NCI-H1092 treated with DMSO at 0.1 percent for 48 hours (cell line): ENCODE results near the gene TOGARAM1.

ENCODE experiments used
- DNase-seq: peaks from one replicate; lab custom pipeline; 2025; lab: John Stamatoyannopoulos, UW

The TOGARAM1 gene

DNA sequence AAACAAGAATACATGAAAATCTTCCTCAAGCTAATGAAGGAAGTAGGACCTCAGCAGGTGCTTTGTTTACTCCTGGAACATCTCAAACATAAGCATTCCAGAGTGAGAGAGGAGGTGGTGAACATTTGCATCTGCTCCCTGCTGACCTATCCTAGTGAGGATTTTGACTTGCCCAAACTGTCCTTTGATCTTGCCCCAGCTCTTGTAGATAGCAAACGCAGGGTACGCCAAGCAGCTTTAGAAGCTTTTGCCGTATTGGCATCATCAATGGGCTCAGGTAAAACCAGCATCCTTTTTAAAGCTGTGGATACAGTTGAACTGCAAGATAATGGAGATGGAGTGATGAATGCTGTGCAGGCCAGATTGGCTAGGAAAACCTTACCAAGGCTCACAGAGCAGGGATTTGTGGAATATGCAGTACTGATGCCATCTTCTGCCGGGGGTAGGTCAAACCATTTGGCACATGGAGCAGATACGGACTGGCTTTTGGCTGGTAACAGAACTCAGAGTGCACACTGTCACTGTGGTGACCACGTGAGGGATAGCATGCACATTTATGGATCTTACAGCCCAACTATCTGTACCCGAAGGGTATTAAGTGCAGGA lies 1.9 kb downstream of the TOGARAM1 start:
- peak; percentile 21 for DNase-seq

DNA sequence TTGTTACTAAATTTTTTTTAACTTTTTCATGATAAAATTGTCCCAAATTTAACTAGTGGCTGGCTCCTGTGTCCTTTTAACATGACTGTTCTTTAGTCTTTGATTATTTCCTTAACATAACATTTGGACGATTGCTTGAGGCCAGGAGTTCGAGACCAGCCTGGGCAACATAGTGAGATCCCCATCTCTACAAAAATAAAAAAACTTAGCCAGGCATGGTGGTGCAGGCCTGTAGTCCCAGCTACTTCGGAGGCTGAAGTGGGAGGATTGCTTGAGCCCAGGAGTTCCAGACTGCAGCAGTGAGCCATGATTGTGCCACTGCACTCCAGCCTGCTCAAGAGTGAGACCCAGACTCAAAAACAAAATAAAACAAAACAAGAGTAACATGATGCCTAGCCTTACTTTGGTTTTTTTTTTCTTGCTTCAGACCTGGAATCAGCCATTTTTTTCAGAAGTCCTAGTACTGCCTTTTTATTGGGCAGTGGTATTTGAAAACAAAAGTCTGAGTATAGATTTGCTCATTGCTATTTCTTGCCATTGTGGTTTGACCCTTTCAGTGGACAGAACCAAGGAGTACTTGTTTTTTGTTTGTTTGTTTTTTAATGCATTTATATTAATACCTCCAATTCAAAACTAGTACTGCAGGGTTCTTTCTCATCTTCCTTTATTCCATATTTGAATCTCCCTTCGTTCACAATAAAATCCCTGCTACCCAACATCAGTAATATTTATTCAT lies 4.8 kb downstream of the TOGARAM1 start:
- DNase-seq = no peak

DNA sequence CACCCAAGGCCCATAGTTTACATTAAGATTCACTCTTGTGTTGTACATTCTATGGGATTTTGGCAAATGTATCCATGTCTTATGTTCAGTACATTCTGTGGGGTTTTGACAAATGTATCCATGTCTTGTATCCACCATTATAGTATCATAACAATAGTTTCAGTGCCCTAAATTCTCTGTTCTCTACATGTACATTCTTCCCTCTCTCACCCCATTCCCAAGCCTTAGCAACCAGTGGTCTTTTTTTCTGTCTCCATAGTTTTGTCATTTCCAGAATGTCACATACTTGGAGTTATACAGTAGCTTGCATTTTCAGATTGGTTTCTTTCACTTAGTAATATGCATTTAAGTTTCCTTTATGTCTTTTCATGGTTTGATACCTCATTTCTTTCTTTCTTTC lies 6.7 kb downstream of the TOGARAM1 start:
- no peak for DNase-seq

DNA sequence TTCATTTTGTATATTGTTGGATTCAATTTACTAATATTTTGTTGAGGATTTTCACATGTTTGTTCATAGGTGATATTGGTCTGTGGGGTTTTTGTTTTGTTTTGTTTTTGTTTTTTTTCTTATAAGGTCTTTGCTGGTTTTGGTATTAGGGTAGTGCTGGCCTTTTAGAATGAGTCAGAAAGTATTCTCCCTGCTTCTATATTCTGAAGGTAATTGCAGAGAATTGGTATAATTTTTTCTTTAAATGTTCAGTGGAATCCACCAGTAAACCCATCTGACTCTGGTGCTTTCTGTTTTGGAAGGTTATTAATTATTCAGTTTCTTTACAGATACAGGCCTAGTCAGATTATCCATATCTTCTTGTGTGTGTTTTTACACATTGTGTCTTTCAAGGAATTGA lies 8.9 kb downstream of the TOGARAM1 start:
- DNase-seq = no peak

DNA sequence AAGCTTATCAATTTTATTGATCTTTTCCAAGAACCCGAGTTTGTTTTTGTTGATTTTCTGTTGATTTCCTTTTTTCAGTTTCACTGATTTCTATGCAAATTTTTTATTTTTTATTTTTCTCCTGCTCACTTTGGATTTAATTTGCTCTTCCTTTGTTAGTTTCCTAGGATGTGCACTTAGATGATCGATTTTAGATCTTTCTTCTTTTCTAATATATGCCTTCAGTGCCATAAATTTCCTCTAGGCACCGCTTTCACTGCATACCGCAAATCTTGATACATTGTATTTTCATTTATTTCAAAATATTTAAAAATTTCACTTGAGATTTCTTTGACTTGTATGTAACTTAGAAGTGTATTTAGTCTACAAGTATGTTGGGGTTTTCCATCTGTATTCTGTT lies 9.5 kb downstream of the TOGARAM1 start:
- DNase-seq = no peak

DNA sequence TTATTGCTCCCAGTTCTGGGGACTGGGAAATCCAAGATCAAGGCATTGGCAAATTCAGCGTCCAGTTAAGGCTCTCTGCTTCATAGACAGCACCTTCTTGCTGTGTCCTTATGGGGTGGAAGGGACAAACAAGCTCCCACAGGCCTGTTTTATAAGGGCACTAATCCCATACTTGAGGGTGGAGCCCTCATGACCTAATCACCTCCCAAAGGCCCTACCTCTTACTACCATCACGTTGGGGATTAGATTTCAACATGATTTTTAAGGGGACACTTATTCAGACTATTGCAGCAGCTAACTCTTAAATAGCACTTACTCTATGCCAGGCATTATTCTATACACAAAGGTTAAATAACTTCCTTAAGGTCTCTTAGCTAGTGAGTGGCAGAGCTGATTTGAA lies 17.3 kb downstream of the TOGARAM1 start:
- no peak for DNase-seq

DNA sequence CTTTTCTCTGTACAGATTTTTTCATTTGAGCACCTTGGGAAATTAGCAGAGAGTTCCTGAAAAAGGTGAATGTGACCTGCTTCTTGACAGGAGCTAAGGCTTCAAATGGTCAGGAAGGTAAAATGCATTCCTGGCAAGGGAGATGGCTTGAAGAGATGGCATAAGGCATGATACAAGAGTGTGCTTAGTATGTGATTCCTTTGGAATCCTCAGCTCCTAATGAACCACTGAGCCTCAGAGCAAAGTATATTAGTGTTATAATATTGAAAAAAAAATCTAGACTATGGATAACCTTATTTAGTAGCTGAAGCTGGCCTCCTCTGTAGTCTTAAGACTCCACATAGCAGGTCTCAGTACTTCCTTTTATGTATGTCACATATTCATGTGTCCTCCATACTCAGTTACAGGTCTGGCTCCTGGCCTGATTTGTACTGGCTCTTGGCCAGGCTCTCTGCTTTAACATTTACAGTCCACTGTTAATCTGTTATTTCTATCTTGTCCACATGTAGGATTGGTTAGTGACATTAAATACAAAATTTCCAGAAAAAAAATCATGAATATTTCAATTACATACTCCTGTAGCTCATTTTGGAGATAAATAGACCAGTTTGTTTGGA lies 17.9 kb downstream of the TOGARAM1 start:
- peak; percentile 46 for DNase-seq

DNA sequence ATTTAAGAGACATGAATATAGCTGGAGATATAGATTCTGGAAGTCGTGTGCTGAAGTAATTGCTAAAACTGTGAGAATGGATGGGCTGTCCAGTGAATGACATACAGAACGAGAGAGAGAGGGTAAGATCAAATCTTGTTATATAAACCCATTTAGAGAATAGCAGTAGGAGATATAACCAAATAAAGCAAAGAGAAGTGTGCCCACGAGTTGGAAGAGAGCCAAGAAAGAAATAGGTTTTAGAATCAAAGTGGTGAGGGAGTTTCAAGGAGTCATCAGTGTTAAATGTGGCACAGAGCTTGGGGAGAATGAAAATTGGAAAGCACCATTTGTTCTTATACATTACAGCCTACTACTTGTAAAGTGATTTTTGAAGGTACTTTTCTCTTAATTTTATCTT lies 19.2 kb downstream of the TOGARAM1 start:
- DNase-seq = no peak

DNA sequence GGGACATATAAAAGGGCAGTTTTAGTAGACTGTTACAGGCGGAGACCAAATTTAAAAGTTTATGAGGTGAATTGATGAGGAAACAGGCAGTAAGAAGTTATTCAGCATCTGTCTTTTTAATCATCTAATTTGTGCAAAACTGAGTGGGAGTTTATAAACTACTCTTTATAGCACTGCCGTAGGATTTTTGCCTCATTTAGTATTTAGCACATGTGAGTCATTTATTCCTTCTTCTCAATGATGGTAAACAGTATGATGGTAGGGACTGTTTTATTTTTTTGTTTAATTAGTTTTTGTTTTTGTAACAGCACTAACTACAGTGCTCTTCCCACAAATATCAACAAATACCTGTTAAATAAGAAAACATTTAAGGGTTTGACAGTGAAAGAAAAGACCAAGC lies 20.6 kb downstream of the TOGARAM1 start:
- DNase-seq = no peak

DNA sequence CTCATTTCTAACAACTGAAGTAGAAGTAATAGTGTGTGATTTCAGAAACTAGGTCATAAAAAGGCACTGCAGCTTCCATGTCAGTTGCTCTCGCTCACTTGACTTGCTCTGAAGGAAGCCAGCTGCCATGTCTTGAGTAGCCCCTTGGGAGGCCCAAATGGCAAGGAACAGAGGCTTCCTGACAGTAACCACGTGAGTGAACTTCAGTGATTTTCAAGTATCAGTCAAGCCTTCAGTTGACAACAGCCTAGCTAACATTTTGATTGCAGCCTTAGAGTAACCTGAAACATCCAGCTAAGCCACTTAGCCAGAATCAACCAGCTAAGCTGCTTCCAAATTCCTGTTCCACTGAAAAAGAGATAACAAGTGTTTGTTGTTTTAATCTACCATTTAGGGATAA lies 26.7 kb downstream of the TOGARAM1 start:
- no peak for DNase-seq

DNA sequence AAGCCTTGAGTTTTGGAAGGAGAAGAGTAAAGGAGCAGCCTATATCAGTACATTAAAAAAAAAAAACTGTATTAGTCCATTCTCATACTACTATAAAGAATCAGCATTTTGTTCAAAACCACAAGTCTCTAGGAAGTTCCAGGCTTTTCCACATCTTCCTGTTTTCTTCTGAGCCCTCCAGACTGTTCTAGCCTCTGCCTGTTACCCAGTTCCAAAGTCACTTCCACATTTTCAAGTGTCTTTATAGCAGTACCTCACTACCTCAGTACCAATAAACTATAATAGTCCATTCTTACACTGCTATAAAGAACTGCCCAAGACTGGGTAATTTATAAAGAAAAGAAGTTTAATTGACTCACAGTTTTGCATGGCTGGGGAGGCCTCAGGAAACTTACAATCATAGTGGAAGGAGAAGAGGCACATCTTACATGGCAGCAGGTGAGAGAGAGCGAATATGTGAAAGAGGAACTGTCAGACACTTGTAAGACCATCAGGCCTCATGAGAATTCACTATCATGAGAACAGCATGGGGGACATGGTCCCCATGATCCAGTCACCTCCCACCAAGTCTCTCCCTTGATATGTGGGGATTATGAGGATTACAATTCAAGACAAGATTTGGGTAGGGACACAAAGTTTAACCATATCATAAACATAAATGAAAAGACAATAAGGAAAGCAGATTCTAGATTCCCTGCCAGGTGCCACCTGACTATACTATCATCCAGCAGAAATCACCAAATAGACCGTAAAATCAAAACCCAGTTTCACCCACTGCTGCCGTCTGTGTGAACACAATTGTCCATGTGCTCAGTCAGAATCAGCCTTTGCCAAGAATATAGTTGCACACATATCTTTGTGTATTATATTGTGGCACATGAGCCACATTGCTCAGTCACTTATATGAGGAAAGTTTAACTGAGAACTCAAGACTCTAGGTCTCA lies 27.8 kb downstream of the TOGARAM1 start:
- DNase-seq = no peak

DNA sequence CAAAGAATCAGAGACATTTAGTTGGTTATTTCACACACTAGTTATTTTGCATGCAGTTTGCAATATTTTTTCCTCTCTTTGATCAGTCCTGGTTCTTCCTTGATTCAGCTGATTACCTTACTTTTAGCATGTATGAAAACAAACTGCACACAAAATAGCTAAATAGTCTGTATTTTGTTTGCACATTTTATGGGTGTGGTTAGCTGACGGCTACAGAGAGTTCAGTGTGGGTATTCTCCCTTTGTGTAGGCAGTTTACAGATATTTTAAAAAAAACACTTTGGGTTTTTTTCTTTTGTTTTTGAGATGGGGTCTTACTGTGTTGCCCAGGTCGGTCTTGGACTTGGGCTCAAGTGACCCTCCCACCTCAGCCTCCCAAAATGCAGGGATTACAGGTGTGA lies 28.5 kb downstream of the TOGARAM1 start:
- DNase-seq = no peak

DNA sequence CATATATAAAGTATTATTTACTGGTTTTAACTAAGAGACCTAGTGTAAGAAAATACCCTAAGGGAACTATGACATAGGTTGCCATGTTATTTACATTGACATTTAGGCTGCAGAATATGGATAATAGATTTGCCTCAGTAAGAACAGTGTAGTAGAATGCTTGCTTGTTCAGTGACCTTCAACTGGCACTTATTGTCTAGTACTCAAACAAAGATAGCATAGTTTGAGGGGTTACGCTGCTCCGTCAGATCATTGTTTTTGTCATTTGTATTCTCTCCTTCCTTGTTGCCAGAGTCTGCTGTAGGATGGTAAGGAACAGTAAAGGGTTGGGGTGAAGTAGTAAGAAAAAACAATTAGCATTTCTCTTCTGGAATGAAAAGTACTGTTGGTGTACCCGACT lies 33.2 kb downstream of the TOGARAM1 start:
- no peak for DNase-seq

DNA sequence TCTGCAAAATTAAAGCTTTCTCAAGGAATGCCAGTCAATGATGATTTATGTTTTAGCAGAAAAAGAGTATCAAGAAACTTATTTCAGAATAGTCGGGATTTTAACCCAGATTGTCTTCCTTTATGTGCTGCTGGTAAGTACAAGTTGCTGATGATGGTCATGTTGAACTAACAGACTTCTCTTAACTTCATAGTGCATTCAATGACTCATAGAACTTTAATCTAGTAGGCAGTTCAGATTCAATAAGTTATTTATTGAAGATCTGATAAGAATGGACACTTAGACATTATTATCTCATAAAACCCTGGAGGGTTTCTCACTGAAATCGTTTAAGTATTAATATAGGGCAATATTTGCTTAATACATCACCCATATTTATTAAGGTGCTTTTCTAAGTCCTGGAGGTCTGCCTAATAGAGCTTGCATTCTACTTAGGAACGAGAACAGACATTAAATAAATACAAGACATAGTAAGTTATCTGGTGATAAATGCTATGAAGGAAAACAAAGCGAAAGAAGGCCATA lies 33.8 kb downstream of the TOGARAM1 start:
- DNase-seq = no peak

DNA sequence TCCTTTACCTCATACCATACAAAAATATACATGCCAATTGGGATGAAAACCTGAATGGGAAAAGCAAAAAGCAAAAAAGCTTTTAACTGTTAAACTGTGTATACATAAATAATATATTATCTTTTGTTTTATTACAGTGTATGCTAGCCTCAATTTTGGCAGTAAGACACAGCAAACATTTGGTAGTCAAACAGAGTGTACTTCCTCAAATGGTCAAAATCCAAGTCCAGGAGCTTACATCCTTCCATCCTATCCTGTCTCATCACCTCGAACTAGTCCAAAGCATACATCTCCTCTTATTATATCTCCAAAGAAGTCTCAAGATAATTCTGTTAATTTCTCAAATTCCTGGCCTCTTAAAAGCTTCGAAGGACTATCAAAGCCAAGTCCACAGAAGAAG lies 41.9 kb downstream of the TOGARAM1 start:
- no peak for DNase-seq

DNA sequence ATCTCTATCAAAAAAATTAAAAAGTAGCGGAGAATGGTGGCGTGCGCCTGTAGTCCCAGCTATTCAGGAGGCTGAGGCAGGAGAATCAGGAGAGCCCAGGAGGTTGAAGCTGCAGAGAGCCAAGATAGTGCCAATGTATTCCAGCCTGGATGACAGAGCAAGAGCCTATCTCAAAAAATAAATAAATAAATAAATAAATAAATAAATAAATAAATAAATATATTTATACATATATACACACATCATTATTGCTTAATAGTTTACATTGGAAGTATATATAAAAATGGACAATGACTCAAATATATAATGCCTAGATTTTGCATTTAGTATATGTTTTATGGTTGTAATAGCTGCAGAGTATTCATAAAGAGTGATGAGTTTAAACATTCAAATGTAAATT lies 53.1 kb downstream of the TOGARAM1 start:
- DNase-seq = no peak

DNA sequence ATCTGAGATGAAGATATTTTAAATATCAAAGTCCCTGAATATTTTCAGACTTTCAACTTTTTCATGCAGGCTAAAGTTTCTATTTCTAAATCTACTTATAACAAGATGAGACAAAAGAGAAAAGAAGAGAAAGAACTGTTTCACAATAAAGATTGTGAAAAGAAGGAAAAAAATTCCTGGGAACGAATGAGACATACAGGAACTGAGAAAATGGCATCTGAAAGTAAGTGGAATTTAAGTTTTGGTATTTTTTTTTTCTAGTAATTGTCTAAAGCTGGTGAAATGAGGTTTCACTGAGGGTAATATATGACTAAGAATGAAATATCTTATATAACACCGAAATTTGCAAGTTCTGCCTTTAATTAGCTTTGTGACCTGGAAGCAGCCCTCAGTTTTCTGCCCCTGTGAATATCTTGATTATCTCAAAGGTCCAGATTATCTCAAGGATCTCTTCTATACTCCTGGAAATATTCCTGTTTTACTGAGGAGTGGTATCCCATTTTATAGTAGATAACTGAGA lies 66.2 kb downstream of the TOGARAM1 start:
- no peak for DNase-seq

DNA sequence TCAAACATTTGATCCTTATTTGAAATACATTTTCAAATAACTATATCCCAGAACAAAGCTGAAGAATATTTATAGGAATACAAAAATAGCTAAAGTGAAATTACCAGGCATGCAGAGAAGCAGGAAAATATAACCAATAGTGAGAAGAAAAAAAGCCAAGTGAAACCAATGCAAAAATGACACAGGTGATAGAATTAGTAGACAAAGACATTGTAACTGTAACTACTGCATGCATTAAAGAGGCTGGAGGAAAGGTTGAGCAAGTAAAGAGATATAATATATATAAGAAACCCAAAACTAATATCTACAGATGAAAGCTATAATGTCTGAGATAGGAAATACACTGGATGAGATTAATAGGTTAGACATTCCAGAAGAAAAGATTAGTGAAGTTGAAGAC lies 72.7 kb downstream of the TOGARAM1 start:
- no peak for DNase-seq

DNA sequence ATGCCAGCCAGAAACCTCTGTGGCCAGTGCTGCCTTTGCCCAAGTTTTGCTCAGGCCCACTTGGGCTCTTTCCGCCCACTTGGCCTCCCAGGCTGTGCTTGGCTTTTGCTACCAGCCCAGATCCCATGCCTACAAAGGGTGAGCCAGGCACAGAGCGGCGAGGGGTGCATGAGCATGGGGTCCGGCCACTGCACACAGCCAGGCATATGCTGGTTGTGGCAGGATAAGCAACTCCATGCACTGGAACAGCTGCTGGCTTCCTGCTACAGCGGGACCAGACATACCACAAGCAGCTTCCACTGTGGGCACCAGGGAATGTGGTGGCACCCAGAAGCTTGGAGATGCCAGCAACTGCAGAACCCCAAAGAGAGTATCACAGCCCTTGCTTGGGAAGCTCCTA lies 76.3 kb downstream of the TOGARAM1 start:
- no peak for DNase-seq

DNA sequence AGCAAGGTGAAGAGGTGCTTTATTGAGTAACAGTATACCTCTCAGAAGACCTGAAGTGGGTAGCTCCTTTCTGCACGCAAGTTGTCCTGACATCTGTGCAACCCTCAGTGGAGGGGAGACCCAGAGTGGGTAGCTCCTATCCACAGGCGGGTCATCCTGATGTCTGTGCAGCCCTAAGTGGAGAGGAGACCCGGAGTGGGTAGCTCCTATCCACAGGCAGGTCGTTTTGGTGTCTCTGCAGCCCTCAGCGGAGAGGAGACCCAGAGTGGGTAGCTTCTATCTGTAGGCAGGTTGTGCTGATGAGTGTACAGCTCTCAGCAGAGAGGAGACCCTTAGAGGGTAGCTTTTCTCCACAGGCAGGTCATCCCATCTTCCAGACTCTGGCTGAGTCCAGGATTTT lies 76.9 kb downstream of the TOGARAM1 start:
- no peak for DNase-seq

DNA sequence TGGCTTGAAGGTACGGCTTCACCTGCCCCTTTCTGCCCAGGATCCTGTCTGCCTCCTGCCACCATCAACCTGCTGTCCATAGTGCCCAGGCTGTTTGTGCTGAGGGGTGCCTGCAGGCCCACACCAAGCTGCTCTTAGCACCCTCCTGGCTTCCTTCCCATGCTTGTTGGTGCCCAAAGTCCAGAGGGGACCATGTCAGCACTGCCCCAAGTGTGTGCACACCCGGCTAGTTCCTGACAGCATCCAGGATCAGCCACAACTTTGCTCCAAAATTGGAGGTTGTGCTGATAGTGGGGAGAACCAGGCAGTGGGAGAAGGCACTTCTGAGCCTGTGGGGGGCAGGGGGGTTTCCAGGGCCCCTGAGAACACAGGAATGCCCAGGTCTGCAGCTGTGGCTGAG lies 77.4 kb downstream of the TOGARAM1 start:
- no peak for DNase-seq

DNA sequence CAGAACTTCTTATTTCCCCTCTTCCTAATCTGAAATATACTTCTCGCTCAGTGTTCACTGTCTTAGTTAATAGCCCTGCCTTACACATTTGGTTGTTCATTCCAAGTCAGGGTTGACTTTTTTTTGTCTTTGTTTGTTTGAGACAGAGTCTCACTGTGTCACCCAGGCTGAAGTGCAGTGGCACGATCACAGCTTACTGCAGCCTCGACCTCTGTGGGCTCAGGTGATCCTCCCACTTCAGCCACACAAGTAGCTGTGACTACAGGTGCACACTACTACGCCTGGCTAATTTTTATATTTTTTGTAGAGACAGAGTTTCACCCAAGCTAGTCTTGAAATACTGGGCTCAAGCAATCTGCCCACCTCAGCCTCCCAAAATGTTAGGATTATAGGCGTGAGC lies 79.7 kb downstream of the TOGARAM1 start:
- no peak for DNase-seq
